Measurements from ENCODE around the gene TEX22. TPM values are rescaled to one million over a fixed set of nuclear protein-coding genes. Genes with fewer than 3 reads are reported as not detected.

The TEX22 gene
- total and polyA plus RNA-seq, 2 donors (not counting 1 experiment from before 2014, with no cell fraction given): 1.7 to 7.0 TPM

GRCh38 chr14:105367116-105368031 lies 31.0 kb upstream of the TEX22 start:
- TF ChIP-seq EZH2 (IDR thresholded peaks at IDR 0.05; ENCODE audit: borderline replicate concordance, insufficient read depth, low read depth, low read length, poor library complexity, severe bottlenecking) (no peak), CTCF (IDR thresholded peaks at IDR 0.05) (no peak)
- Mint-ChIP-seq H3K27ac (no peak overlapping the region), H3K27me3 (no peaks in the 10 kb centered on the region), H3K9me3 (ENCODE audit: insufficient read depth) (no peaks in the 10 kb centered on the region), H3K4me3 (no peak overlapping the region), H3K4me1 (peaks cover 17% of the 10 kb centered on the region)
- Histone ChIP-seq H3K36me3 (replicated peaks in 1 of 2; ENCODE audit: control extremely low read depth in 1 of 2, control insufficient read depth in 1 of 2, extremely low read depth in 1 of 2, insufficient read depth in 2 of 2, low read length in 1 of 2) (peaks cover 0 to 4% of the 10 kb centered on the region in 2 experiments), H4K20me1 (ENCODE audit: control insufficient read depth, insufficient read depth, low read length, poor library complexity, severe bottlenecking) (peaks cover 4% of the 10 kb centered on the region), H3K79me2 (ENCODE audit: control insufficient read depth, insufficient read depth, low read length) (no peaks in the 10 kb centered on the region), H2AFZ (ENCODE audit: insufficient read depth, low read depth, low read length, poor library complexity, severe bottlenecking) (no peak overlapping the region), H3K27me3 (replicated peaks in 1 of 4; ENCODE audit: control extremely low read depth in 1 of 4, control insufficient read depth in 3 of 4, insufficient read depth in 4 of 4, low read length in 3 of 4) (no peaks in the 10 kb centered on the region), H3K4me2 (replicated peaks; ENCODE audit: low read depth, low read length, poor library complexity, severe bottlenecking) (no peak overlapping the region), H3K9ac (ENCODE audit: low read length) (no peak overlapping the region), H3K9me3 (ENCODE audit: control extremely low read depth in 1 of 3, control insufficient read depth in 2 of 3, insufficient read depth in 1 of 3, low read length in 2 of 3) (peaks cover 0 to 3% (median 0%) of the 10 kb centered on the region in 3 donors), H3K27ac (ENCODE audit: low read length in 2 of 2) (no peak overlapping the region), H3K4me3 (ENCODE audit: control extremely low read depth in 1 of 5, extremely low read depth in 1 of 5, insufficient read depth in 1 of 5, low read depth in 2 of 5, low read length in 4 of 5) (no peak overlapping the region), H3K4me1 (ENCODE audit: control insufficient read depth in 2 of 2, insufficient read depth in 2 of 2, low read length in 2 of 2) (peaks cover 7 to 14% of the 10 kb centered on the region in 2 donors)
- 94% methylated on average over 34 of the region's 34 CpGs for WGBS (ENCODE audit: insufficient coverage)
- CTCF ChIA-PET: no interaction called here
- POLR2A ChIA-PET: no interaction called here
- intact Hi-C loops (cut with micrococcal nuclease): no loop called here
- DNase-seq: no peak
- ATAC-seq (ENCODE audit: low read depth): no peak

- no peak overlapping the region for H2AFZ ChIP-seq (ENCODE audit: insufficient read depth, low read depth, low read length, poor library complexity, severe bottlenecking)
- POLR2A ChIA-PET: no interaction called here
- ATAC-seq (ENCODE audit: low read depth) (no peak), DNase-seq (no peak)
- WGBS (ENCODE audit: insufficient coverage): 96% methylated on average over 20 of the region's 20 CpGs
- H3K4me2 ChIP-seq (replicated peaks; ENCODE audit: low read depth, low read length, poor library complexity, severe bottlenecking): no peak overlapping the region
- Mint-ChIP-seq H3K9me3 (ENCODE audit: insufficient read depth) (no peaks in the 10 kb centered on the region), H3K27me3 (no peaks in the 10 kb centered on the region), H3K4me3 (no peak overlapping the region), H3K27ac (no peak overlapping the region), H3K4me1 (peaks cover 15% of the 10 kb centered on the region)
- TF ChIP-seq CTCF (IDR thresholded peaks at IDR 0.05) (no peak), EZH2 (IDR thresholded peaks at IDR 0.05; ENCODE audit: borderline replicate concordance, insufficient read depth, low read depth, low read length, poor library complexity, severe bottlenecking) (no peak)
- CTCF ChIA-PET: no interaction called here
- H3K9ac ChIP-seq (ENCODE audit: low read length): no peak overlapping the region
- peaks cover 0 to 4% of the 10 kb centered on the region in 2 experiments for H3K36me3 ChIP-seq (replicated peaks in 1 of 2; ENCODE audit: control extremely low read depth in 1 of 2, control insufficient read depth in 1 of 2, extremely low read depth in 1 of 2, insufficient read depth in 2 of 2, low read length in 1 of 2)
- peaks cover 4% of the 10 kb centered on the region for H4K20me1 ChIP-seq (ENCODE audit: control insufficient read depth, insufficient read depth, low read length, poor library complexity, severe bottlenecking)
- H3K4me3 ChIP-seq (ENCODE audit: control extremely low read depth in 1 of 5, extremely low read depth in 1 of 5, insufficient read depth in 1 of 5, low read depth in 2 of 5, low read length in 4 of 5): no peak overlapping the region
- H3K79me2 ChIP-seq (ENCODE audit: control insufficient read depth, insufficient read depth, low read length): no peaks in the 10 kb centered on the region
- H3K9me3 ChIP-seq (ENCODE audit: control extremely low read depth in 1 of 3, control insufficient read depth in 2 of 3, insufficient read depth in 1 of 3, low read length in 2 of 3): peaks cover 0 to 3% (median 0%) of the 10 kb centered on the region in 3 donors
- H3K27me3 ChIP-seq (replicated peaks in 1 of 4; ENCODE audit: control extremely low read depth in 1 of 4, control insufficient read depth in 3 of 4, insufficient read depth in 4 of 4, low read length in 3 of 4): no peaks in the 10 kb centered on the region
- intact Hi-C loops (cut with micrococcal nuclease): no loop called here
- H3K27ac ChIP-seq (ENCODE audit: low read length in 2 of 2): no peak overlapping the region
- peaks cover 7 to 14% of the 10 kb centered on the region in 2 donors for H3K4me1 ChIP-seq (ENCODE audit: control insufficient read depth in 2 of 2, insufficient read depth in 2 of 2, low read length in 2 of 2)
Measured at GRCh38 chr14:105368032-105368417, 30.3 kb upstream of the TEX22 start.
